Keratinocyte (primary cell): ENCODE data around the gene KCNMA1. TPM values are rescaled to one million over a fixed set of nuclear protein-coding genes. Genes with fewer than 3 reads are reported as not detected.
A peak's percentile ranks its signal among the peaks of the same experiment; 100 is the strongest.

Experiments
- DNase-seq: peaks from one replicate; pipeline ENCODE4 v3.0.0-alpha.2; 2011; ENCODE audit warnings: low read depth, missing footprints, low spot score
- FAIRE-seq: peaks from 2 replicates; lab custom pipeline; 2011; peaks lifted over from hg19 to GRCh38; lab: Jason Lieb, UNC
- H2AFZ ChIP-seq: 2 replicates; pipeline ENCODE4 v1.6.0; 2012; ENCODE audit warnings: low read length, control low read depth, inconsistent platforms; ENCODE audit not compliant: control insufficient read depth
- H3K27ac ChIP-seq: 2 replicates; pipeline ENCODE4 v1.5.1; 2011; ENCODE audit warnings: low read length; ENCODE audit not compliant: control insufficient read depth, insufficient read depth
- H3K27me3 ChIP-seq: 3 replicates; pipeline ENCODE4 v1.6.0; 2011; ENCODE audit warnings: low read length; ENCODE audit not compliant: control insufficient read depth, insufficient read depth; ENCODE audit errors: extremely low read depth
- H3K36me3 ChIP-seq, 2 experiments: 2 replicates in 1 of 2; 3 replicates in 1 of 2; pipeline ENCODE4 v1.5.1; 2011; ENCODE audit warnings: low read length in 2 of 2, mild to moderate bottlenecking in 1 of 2; ENCODE audit not compliant: control insufficient read depth in 2 of 2, insufficient read depth in 2 of 2; ENCODE audit errors: extremely low read depth in 1 of 2
- H3K4me1 ChIP-seq: 3 replicates; pipeline ENCODE4 v1.5.1; 2011; ENCODE audit warnings: low read length; ENCODE audit not compliant: control insufficient read depth, insufficient read depth; ENCODE audit errors: extremely low read depth
- H3K4me2 ChIP-seq: 3 replicates; pipeline ENCODE4 v1.6.0; 2011; ENCODE audit warnings: low read depth, low read length; ENCODE audit not compliant: control insufficient read depth, insufficient read depth; ENCODE audit errors: extremely low read depth
- H3K4me3 ChIP-seq, 3 experiments: fragments of 200-600 bp in 1 of 3; sonication (generic) in 1 of 3; 2 replicates in 2 of 3; 3 replicates in 1 of 3; pipeline ENCODE4 v1.5.1; 2011 to 2016; ENCODE audit warnings: low read length in 3 of 3, mild to moderate bottlenecking in 3 of 3, control low read depth in 2 of 3, inconsistent platforms in 1 of 3, low read depth in 1 of 3, mixed read lengths in 1 of 3, mixed run types in 1 of 3, moderate library complexity in 1 of 3; ENCODE audit not compliant: control insufficient read depth in 2 of 3, insufficient read depth in 2 of 3; ENCODE audit errors: extremely low read depth in 1 of 3
- H3K79me2 ChIP-seq: 2 replicates; pipeline ENCODE4 v1.6.0; 2012; ENCODE audit warnings: low read length; ENCODE audit not compliant: control insufficient read depth, insufficient read depth
- H3K9ac ChIP-seq: 3 replicates; pipeline ENCODE4 v1.6.0; 2011; ENCODE audit warnings: low read length; ENCODE audit not compliant: control insufficient read depth, insufficient read depth; ENCODE audit errors: extremely low read depth
- H3K9me1 ChIP-seq: 3 replicates; pipeline ENCODE4 v1.6.0; 2011; ENCODE audit warnings: low read length; ENCODE audit not compliant: control insufficient read depth, insufficient read depth; ENCODE audit errors: extremely low read depth
- H3K9me3 ChIP-seq: 2 replicates; pipeline ENCODE4 v1.5.1; 2012; ENCODE audit warnings: low read depth, low read length; ENCODE audit not compliant: control insufficient read depth
- H4K20me1 ChIP-seq: 3 replicates; pipeline ENCODE4 v1.6.0; 2011; ENCODE audit warnings: low read length; ENCODE audit not compliant: control insufficient read depth, insufficient read depth; ENCODE audit errors: extremely low read depth
- EZH2 ChIP-seq: IDR thresholded peaks from one replicate; pipeline ENCODE4 v1.6.1; 2012; ENCODE audit warnings: inconsistent platforms, mild to moderate bottlenecking, low read length, moderate library complexity
- dilution Hi-C: fragments of 300-500 bp; cut with MboI; formaldehyde crosslinking; loops from one replicate; pipeline ENCODE4 v1.7.0; 2020; ENCODE audit warnings: low sequenced_read_pairs; ENCODE audit not compliant: extremely low pct_ligation_motif_present
- polyA plus RNA-seq, 5 experiments: library from polyadenylated mRNA; depleted of rRNA in 3 of 5; stranded (reverse) in 3 of 5; stranded (forward) in 1 of 5; unstranded in 1 of 5; fragments of >200 nt; gene quantifications; 1 replicate in 1 of 5; 2 replicates in 3 of 5; 3 replicates in 1 of 5; pipeline versions ENCODE4 v1.2.1 to v1.2.3, GENCODE V29; 2011 to 2012; ENCODE audit warnings: missing spikeins in 2 of 5, low read depth in 1 of 5, low replicate concordance in 1 of 5
- TF ChIP-seq, protein P1 (sequence below), 3 experiments: IDR thresholded peaks in 1 of 3; conservative IDR thresholded peaks in 1 of 3; optimal IDR thresholded peaks in 1 of 3; 2 replicates in 2 of 3; 3 replicates in 1 of 3; pipeline versions ENCODE3 to v1.5.1; 2011; ENCODE audit warnings: low read length in 3 of 3, mild to moderate bottlenecking in 3 of 3, moderate library complexity in 2 of 3, control low read depth in 1 of 3, inconsistent platforms in 1 of 3; ENCODE audit not compliant: insufficient read depth in 2 of 3; ENCODE audit errors: extremely low read depth in 1 of 3

KCNMA1 gene
- polyA plus RNA-seq, 1 donor (not counting 4 experiments of a cell fraction or from before 2014, with no cell fraction given) = 6.3 TPM

- FAIRE-seq (no peak), DNase-seq (no peak)
- Histone ChIP-seq H2AFZ (no peak overlapping the region), H3K9me3 (no peaks in the 10 kb centered on the region), H3K9me1 (no peaks in the 10 kb centered on the region), H4K20me1 (no peaks in the 10 kb centered on the region), H3K79me2 (no peaks in the 10 kb centered on the region), H3K27ac (no peak overlapping the region), H3K9ac (no peak overlapping the region), H3K4me1 (no peaks in the 10 kb centered on the region), H3K4me2 (no peak overlapping the region), H3K36me3 (no peaks in the 10 kb centered on the region), H3K27me3 (no peaks in the 10 kb centered on the region), H3K4me3 (no peak overlapping the region)
- dilution Hi-C loops = no loop called here
- TF ChIP-seq EZH2 = no peak
- TF ChIP-seq, protein P1, sequence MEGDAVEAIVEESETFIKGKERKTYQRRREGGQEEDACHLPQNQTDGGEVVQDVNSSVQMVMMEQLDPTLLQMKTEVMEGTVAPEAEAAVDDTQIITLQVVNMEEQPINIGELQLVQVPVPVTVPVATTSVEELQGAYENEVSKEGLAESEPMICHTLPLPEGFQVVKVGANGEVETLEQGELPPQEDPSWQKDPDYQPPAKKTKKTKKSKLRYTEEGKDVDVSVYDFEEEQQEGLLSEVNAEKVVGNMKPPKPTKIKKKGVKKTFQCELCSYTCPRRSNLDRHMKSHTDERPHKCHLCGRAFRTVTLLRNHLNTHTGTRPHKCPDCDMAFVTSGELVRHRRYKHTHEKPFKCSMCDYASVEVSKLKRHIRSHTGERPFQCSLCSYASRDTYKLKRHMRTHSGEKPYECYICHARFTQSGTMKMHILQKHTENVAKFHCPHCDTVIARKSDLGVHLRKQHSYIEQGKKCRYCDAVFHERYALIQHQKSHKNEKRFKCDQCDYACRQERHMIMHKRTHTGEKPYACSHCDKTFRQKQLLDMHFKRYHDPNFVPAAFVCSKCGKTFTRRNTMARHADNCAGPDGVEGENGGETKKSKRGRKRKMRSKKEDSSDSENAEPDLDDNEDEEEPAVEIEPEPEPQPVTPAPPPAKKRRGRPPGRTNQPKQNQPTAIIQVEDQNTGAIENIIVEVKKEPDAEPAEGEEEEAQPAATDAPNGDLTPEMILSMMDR (optimal IDR thresholded peaks at IDR 0.05 in 1 of 3, IDR thresholded peaks at IDR 0.05 in 1 of 3, conservative IDR thresholded peaks at IDR 0.05 in 1 of 3; ENCODE audit: extremely low read depth in 1 of 3, insufficient read depth in 2 of 3, low read length in 3 of 3) = no peak
Measured at GRCh38 chr10:77187376-77187999, 450.1 kb downstream of the KCNMA1 start.

- no peak for TF ChIP-seq EZH2
- TF ChIP-seq, protein P1 (optimal IDR thresholded peaks at IDR 0.05 in 1 of 3, IDR thresholded peaks at IDR 0.05 in 1 of 3, conservative IDR thresholded peaks at IDR 0.05 in 1 of 3; ENCODE audit: extremely low read depth in 1 of 3, insufficient read depth in 2 of 3, low read length in 3 of 3) = no peak
- Histone ChIP-seq H3K27ac (no peak overlapping the region), H3K36me3 (no peaks in the 10 kb centered on the region), H3K9me3 (no peaks in the 10 kb centered on the region), H3K27me3 (no peaks in the 10 kb centered on the region), H3K4me2 (no peak overlapping the region), H2AFZ (no peak overlapping the region), H3K4me1 (no peaks in the 10 kb centered on the region), H3K9ac (no peak overlapping the region), H3K9me1 (no peaks in the 10 kb centered on the region), H3K79me2 (no peaks in the 10 kb centered on the region), H4K20me1 (no peaks in the 10 kb centered on the region), H3K4me3 (no peak overlapping the region)
- dilution Hi-C loops = no loop called here
- DNase-seq (no peak), FAIRE-seq (peak; percentile 9)
Measured at GRCh38 chr10:77186936-77187335, 450.7 kb downstream of the KCNMA1 start.
